Uterus (tissue), 2 donors: ENCODE results near the gene PTPRJ.

ENCODE experiments used
- CTCF ChIP-seq, 4 experiments: fragments of 200-600 bp in 2 of 4; fragments of 450-650 bp in 2 of 4; sonication (generic) in 2 of 4; IDR thresholded peaks; one replicate each; pipeline ENCODE4 v1.5.1; 2016 to 2019; ENCODE audit warnings: antibody characterized with exemption in 4 of 4, mild to moderate bottlenecking in 2 of 4, moderate library complexity in 1 of 4
- POLR2A ChIP-seq, 2 donors: fragments of 450-650 bp; IDR thresholded peaks; one replicate each; pipeline ENCODE4 v1.6.1; 2016; ENCODE audit warnings: antibody characterized with exemption in 2 of 2, mild to moderate bottlenecking in 1 of 2, moderate library complexity in 1 of 2

GRCh38 chr11:48055292-48056132 lies 75.2 kb downstream of the PTPRJ start:
- TF ChIP-seq CTCF (IDR thresholded peaks at IDR 0.05) (no peak), POLR2A (IDR thresholded peaks at IDR 0.05) (no peak)
